HFFc6 (cell line): ENCODE data around the gene HTD2. TPM values are rescaled to one million over a fixed set of nuclear protein-coding genes. Genes with fewer than 3 reads are reported as not detected.

Experiments
- DNase-seq: peaks from one replicate; pipeline ENCODE4 v3.0.0-alpha.2; 2018
- H3K27ac Mint-ChIP-seq: 2 replicates; pipeline ENCODE4 v1.8.0; 2020; ENCODE audit warnings: mild to moderate bottlenecking, mixed read lengths
- H3K27me3 Mint-ChIP-seq: 2 replicates; pipeline ENCODE4 v1.8.0; 2021; ENCODE audit warnings: mild to moderate bottlenecking, moderate library complexity, mixed read lengths; ENCODE audit not compliant: insufficient read depth
- H3K36me3 Mint-ChIP-seq: 2 replicates; pipeline ENCODE4 v1.8.0; 2021; ENCODE audit warnings: low read depth, mixed read lengths
- H3K4me1 Mint-ChIP-seq: 2 replicates; pipeline ENCODE4 v1.8.0; 2020; ENCODE audit warnings: low read depth, mixed read lengths
- H3K4me3 Mint-ChIP-seq: 2 replicates; pipeline ENCODE4 v1.8.0; 2020; ENCODE audit warnings: mild to moderate bottlenecking, moderate library complexity, mixed read lengths
- H3K9me3 Mint-ChIP-seq: 2 replicates; pipeline ENCODE4 v1.8.0; 2020; ENCODE audit warnings: mild to moderate bottlenecking, mixed read lengths
- long read RNA-seq: library from polyadenylated mRNA; unstranded; transcript quantifications from one replicate; pipeline ENCODE4 v2.0.0, GENCODE V29; 2019
- total RNA-seq, 6 experiments: library from RNA; stranded (reverse); fragmentation: NEBNext Ultra II Directional; extraction: Animal tissue kit (Norgen Biotek cat#: 25700); gene quantifications; 2 replicates in 1 of 6; 3 replicates in 5 of 6; pipeline ENCODE4 v1.2.3, GENCODE V29; 2021
- TF ChIP-seq, protein P1 (sequence below): fragments of 200-600 bp; sonication (generic); IDR thresholded peaks from 2 replicates; pipeline ENCODE4 v1.5.0; 2021; ENCODE audit warnings: antibody characterized with exemption, mild to moderate bottlenecking

Gene HTD2
- total RNA-seq: 1 to 10 TPM; 5.1 to 8.7 (median 6.3) TPM
- long read RNA-seq, partial matches to known transcripts: 0 of 6 reads
- long read RNA-seq, other reads (novel, unspliced or antisense): 1 of 6 reads

DNA sequence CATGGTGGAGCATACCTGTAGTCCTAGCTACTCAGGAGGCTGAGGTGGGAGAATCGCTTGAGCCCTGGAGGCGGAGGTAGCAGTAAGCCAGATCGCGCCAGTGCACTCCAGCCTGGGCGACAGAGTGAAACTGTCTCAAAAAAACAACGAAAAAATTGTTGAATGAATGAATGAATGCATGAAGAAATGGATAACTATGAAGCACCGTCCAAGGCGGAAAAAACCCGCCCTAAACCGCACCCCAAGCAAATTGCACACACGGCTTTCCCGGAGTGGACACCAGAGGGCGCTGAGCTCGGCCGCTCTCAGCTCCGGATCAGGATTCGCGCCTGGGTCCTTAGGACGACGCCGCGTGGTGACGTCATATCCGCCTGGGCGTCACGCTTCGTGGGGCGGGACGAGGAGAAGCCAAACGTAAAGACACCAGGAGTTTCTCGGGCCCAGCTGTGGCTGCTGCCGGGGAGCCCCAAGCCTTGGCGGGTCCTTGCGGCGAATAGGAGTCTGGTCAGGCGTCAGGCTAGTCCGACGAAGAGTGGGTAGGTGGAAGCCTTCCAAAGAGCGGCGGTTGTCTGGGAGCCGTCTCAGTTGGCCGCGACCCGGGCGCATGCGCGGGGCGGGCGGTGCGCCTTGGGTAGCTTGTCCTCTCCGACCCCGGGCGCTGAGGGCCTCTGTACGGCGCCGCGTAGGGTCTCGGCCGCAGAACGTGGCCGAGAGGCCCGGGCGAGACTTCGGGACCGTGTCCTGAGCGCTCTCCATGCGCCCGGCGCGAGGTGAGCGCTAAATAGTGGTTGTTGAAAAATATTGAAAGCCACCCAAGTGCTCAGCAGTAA is at the start of gene HTD2, which contains the start of gene RPP14:
Gene HTD2 (plus strand): TSS at position 639 of the 830 bp plus-strand sequence. CDS start 11,094 bp downstream, outside the sequence.
Gene RPP14 (plus strand): TSS at position 364 of the 830 bp plus-strand sequence. CDS start 4,085 bp downstream, outside the sequence.
- Mint-ChIP-seq H3K27me3 (peaks cover 5% of the 10 kb centered on the region), H3K4me1 (peaks cover 24% of the 10 kb centered on the region), H3K9me3 (no peaks in the 10 kb centered on the region), H3K4me3 (peak within 1 kb of the TSS; percentile 93), H3K36me3 (peaks cover 17% of the 10 kb centered on the region), H3K27ac (peak within 1 kb of the TSS; percentile 99)
- TF ChIP-seq, protein P1, sequence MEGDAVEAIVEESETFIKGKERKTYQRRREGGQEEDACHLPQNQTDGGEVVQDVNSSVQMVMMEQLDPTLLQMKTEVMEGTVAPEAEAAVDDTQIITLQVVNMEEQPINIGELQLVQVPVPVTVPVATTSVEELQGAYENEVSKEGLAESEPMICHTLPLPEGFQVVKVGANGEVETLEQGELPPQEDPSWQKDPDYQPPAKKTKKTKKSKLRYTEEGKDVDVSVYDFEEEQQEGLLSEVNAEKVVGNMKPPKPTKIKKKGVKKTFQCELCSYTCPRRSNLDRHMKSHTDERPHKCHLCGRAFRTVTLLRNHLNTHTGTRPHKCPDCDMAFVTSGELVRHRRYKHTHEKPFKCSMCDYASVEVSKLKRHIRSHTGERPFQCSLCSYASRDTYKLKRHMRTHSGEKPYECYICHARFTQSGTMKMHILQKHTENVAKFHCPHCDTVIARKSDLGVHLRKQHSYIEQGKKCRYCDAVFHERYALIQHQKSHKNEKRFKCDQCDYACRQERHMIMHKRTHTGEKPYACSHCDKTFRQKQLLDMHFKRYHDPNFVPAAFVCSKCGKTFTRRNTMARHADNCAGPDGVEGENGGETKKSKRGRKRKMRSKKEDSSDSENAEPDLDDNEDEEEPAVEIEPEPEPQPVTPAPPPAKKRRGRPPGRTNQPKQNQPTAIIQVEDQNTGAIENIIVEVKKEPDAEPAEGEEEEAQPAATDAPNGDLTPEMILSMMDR: peak; percentile 97
- peak; percentile 95 for DNase-seq

DNA sequence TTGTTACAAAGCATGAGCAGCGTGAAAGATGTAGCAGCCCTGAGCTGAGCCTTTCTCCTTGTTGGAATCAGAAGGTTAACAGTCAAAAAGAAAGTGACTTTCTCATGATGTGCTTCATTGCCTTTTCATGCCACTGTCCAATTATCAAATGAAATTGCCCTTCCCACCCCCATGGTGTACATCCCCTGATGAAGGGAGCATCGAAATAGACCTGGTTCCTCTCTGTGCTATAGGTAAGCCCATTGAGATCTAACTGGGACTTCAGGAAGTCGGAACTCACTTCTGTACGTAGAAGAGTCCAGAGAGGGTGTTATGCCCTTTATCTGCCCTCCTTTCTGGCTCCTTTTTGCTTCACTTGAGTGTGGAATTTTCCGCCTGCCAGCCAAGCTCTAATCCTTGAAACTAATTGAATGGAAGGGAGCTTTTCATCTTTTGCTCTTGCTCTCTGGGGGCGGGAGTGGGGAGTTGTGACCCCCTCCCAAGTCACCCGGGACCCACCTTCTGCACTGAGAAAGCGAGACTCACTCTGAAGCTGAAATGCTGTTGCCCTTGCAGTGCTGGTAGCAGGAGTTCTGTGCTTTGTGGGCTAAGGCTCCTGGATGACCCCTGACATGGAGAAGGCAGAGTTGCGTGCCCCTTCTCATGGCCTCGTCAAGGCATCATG is 47.8 kb upstream of the HTD2 start:
- DNase-seq: no peak
- Mint-ChIP-seq H3K27me3 (no peaks in the 10 kb centered on the region), H3K36me3 (peaks cover 6% of the 10 kb centered on the region), H3K27ac (no peak overlapping the region), H3K4me3 (no peak overlapping the region), H3K9me3 (no peaks in the 10 kb centered on the region), H3K4me1 (peaks cover 18% of the 10 kb centered on the region)
- TF ChIP-seq, protein P1: no peak

DNA sequence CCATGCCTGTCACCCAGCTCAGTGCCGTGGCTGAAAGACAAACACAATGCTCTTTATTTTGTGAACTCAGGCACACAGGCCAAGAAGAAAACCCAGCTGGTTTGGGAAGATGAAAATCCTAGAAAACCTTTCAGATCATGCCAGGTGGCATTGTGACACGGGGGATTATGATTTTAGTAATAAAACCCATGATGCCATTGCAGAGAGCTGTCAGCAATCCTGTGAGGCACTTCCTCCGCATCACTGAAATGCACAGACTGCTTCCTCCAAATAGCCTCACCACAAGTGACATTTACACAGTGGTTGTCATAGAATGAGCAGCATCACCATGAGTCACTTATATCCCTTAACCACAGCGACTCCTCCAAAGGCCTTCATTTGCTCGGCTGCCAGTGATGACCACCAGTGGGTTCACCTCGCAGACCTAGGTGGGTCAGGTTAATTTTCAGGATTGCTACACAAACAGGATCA is 46.0 kb upstream of the HTD2 start:
- Mint-ChIP-seq H3K4me1 (peaks cover 18% of the 10 kb centered on the region), H3K27ac (peak overlapping the region; percentile 87), H3K27me3 (0 out of 2 replicates have a peak, but pooled peaks cover 1% of the 10 kb centered on the region), H3K36me3 (peaks cover 6% of the 10 kb centered on the region), H3K4me3 (no peak overlapping the region), H3K9me3 (no peaks in the 10 kb centered on the region)
- TF ChIP-seq, protein P1: no peak
- DNase-seq: peak; percentile 89

DNA sequence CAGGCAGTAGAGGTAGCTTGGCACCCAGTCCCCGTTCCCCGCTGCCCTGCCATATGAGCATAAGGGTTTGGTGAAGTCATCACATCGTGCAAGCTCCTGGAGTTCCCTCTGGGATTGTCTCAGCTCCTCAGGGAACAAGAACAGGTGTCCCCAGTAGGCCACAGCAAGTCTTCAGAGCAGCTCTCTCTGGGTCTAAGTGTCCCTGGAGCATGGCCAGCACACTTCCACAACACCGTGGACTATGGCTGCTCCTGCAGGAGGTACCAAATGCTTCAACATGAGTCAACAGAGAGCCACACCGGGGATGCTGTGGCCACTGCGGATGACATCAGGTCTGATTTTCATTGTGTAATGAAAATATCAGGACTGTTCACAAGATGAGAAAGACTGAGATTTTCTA is 45.6 kb upstream of the HTD2 start:
- DNase-seq: peak; percentile 49
- Mint-ChIP-seq H3K27ac (peak overlapping the region; percentile 87), H3K4me1 (peaks cover 18% of the 10 kb centered on the region), H3K9me3 (no peaks in the 10 kb centered on the region), H3K36me3 (peaks cover 6% of the 10 kb centered on the region), H3K27me3 (0 out of 2 replicates have a peak, but pooled peaks cover 1% of the 10 kb centered on the region), H3K4me3 (no peak overlapping the region)
- TF ChIP-seq, protein P1: no peak

DNA sequence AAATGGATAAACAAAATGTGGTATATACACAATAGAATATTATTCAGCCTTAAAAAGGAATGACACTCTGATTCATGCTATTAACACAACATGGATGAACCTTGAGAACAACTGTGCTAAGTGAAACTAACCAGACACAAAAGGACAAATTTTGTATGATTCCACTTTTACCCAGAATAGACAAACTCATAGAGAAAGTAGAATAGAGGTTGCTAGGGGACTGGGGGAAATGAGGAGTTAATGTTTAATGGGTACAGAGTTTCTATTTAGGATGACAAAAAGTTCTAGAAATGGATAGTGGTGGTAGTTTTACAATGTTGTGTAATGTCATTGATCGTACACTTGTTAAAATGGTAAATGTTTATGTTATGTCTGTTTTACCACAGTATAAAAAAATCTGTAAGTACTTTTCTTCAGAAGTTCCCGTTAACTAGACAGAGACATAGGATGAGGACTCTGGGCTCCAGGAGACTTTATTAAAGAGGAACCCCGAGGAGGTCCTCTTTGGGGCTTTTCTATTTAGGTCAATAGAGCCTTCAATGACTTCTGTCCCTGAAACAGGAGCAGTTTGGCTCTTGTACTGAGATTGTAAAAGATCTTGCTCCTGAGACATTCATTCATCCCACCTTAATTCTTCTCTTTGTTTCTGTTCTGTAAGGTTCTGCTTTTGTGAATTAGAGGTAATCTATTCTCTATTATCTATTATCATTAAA is 44.2 kb upstream of the HTD2 start:
- Mint-ChIP-seq H3K27ac (no peak overlapping the region), H3K4me3 (no peak overlapping the region), H3K27me3 (0 out of 2 replicates have a peak, but pooled peaks cover 1% of the 10 kb centered on the region), H3K9me3 (no peaks in the 10 kb centered on the region), H3K36me3 (peaks cover 6% of the 10 kb centered on the region; the same call in 1 of the 2 replicates), H3K4me1 (peaks cover 18% of the 10 kb centered on the region)
- TF ChIP-seq, protein P1: no peak
- no peak for DNase-seq
